ENCODE measurements around the gene RABGAP1L.

GRCh38 chr1:174965362-174966007 lies 806.2 kb downstream of the RABGAP1L start:
- TF ChIP-seq EZH2 (IDR thresholded peaks at IDR 0.05; ENCODE audit: borderline replicate concordance, control insufficient read depth, low read depth, low read length): no peak
- TF ChIP-seq CBX5 (IDR thresholded peaks at IDR 0.05; ENCODE audit: low read depth): no peak
- TF ChIP-seq POLR2A (IDR thresholded peaks at IDR 0.05; ENCODE audit: low read depth, low read length): no peak
- TF ChIP-seq RAD21 (IDR thresholded peaks at IDR 0.05; ENCODE audit: insufficient read depth, low read depth, low read length): no peak
- TF ChIP-seq ZNF592 (IDR thresholded peaks at IDR 0.05): no peak
- no peak for TF ChIP-seq CTCF (IDR thresholded peaks at IDR 0.05 in 2 of 3, conservative IDR thresholded peaks at IDR 0.05 in 1 of 3; ENCODE audit: control insufficient read depth in 2 of 3, extremely low read depth in 1 of 3, insufficient read depth in 1 of 3, low read depth in 3 of 3, low read length in 3 of 3)
- TF ChIP-seq RFX5 (IDR thresholded peaks at IDR 0.05; ENCODE audit: low read depth, low read length): no peak
- no peak for TF ChIP-seq PAX5 (IDR thresholded peaks at IDR 0.05; ENCODE audit: borderline replicate concordance, low read depth, low read length)
- TF ChIP-seq SP1 (IDR thresholded peaks at IDR 0.05; ENCODE audit: low read depth, low read length): no peak
- TF ChIP-seq ZNF217 (IDR thresholded peaks at IDR 0.05): no peak
- TF ChIP-seq NRF1 (conservative IDR thresholded peaks at IDR 0.05; ENCODE audit: low read depth, low read length): no peak

Measured in GM12878 (cell line).